ENCODE results near the gene GALP.

GALP gene

GRCh38 chr19:56156768-56157167 lies 19.0 kb upstream of the GALP start:
- DNase-seq (ENCODE audit: low read depth): no peak
- no peak overlapping the region for H3K4me3 ChIP-seq (replicated peaks; ENCODE audit: low read depth, low read length)
- TF ChIP-seq CTCF (IDR thresholded peaks at IDR 0.05; ENCODE audit: low read length, missing control alignments): no peak

GRCh38 chr19:56158170-56158757 lies 17.5 kb upstream of the GALP start:
- DNase-seq (ENCODE audit: low read depth): no peak
- no peak for TF ChIP-seq CTCF (IDR thresholded peaks at IDR 0.05; ENCODE audit: low read length, missing control alignments)
- H3K4me3 ChIP-seq (replicated peaks; ENCODE audit: low read depth, low read length): no peak overlapping the region

- no peak overlapping the region for H3K4me3 ChIP-seq (replicated peaks; ENCODE audit: low read depth, low read length)
- TF ChIP-seq CTCF (IDR thresholded peaks at IDR 0.05; ENCODE audit: low read length, missing control alignments): no peak
- DNase-seq (ENCODE audit: low read depth): no peak
Measured at GRCh38 chr19:56159009-56159559, 16.7 kb upstream of the GALP start.

GRCh38 chr19:56159622-56160271 lies 16.1 kb upstream of the GALP start:
- no peak for DNase-seq (ENCODE audit: low read depth)
- no peak for TF ChIP-seq CTCF (IDR thresholded peaks at IDR 0.05; ENCODE audit: low read length, missing control alignments)
- H3K4me3 ChIP-seq (replicated peaks; ENCODE audit: low read depth, low read length): no peak overlapping the region

- no peak overlapping the region for H3K4me3 ChIP-seq (replicated peaks; ENCODE audit: low read depth, low read length)
- no peak for TF ChIP-seq CTCF (IDR thresholded peaks at IDR 0.05; ENCODE audit: low read length, missing control alignments)
- no peak for DNase-seq (ENCODE audit: low read depth)
Measured at GRCh38 chr19:56161534-56161933, 14.3 kb upstream of the GALP start.

GRCh38 chr19:56162258-56162657 lies 13.6 kb upstream of the GALP start:
- no peak for TF ChIP-seq CTCF (IDR thresholded peaks at IDR 0.05; ENCODE audit: low read length, missing control alignments)
- H3K4me3 ChIP-seq (replicated peaks; ENCODE audit: low read depth, low read length): no peak overlapping the region
- peak; percentile 52 for DNase-seq (ENCODE audit: low read depth)
